CD4-positive, alpha-beta T cell (primary cell): ENCODE measurements around the gene TMEM40. TPM values are rescaled to one million over a fixed set of nuclear protein-coding genes. Genes with fewer than 3 reads are reported as not detected.

Experiments
- ATAC-seq: fragments of 200-7000 bp; cut with Tn5 transposase; one replicate; pipeline ENCODE4 v1.10.0; 2022; ENCODE audit warnings: mild to moderate bottlenecking; ENCODE audit not compliant: poor library complexity
- CTCF ChIA-PET: fragments of 350-600 bp; sonication (Branson Sonifier 250); formaldehyde crosslinking; loops from one replicate; lab custom pipeline; 2021; ENCODE audit warnings: antibody characterized with exemption, inconsistent platforms; lab: Charles Lee
- POLR2A ChIA-PET: fragments of 350-600 bp; sonication (Branson Sonifier 250); formaldehyde crosslinking; loops from one replicate; lab custom pipeline; 2021; ENCODE audit warnings: antibody characterized with exemption, inconsistent platforms; lab: Charles Lee
- DNase-seq, 14 experiments: peaks; one replicate each; pipeline ENCODE4 v3.0.0-alpha.2; 2013 to 2020; ENCODE audit warnings: mixed read lengths in 2 of 14
- H3K27ac ChIP-seq, 2 donors: one replicate each; pipeline versions ENCODE4 v1.5.1 to v1.7.0; 2013; ENCODE audit warnings: low read length in 2 of 2, low read depth in 1 of 2, mild to moderate bottlenecking in 1 of 2
- H3K27me3 ChIP-seq, 2 experiments: 1 replicate in 1 of 2; 2 replicates in 1 of 2; pipeline versions ENCODE4 v1.6.1 to v1.7.0; 2013; ENCODE audit warnings: low read length in 2 of 2, control low read depth in 1 of 2, mild to moderate bottlenecking in 1 of 2, moderate library complexity in 1 of 2; ENCODE audit not compliant: insufficient read depth in 2 of 2, control insufficient read depth in 1 of 2
- H3K36me3 ChIP-seq: one replicate; pipeline ENCODE4 v1.6.1; 2013; ENCODE audit warnings: low read length, control low read depth; ENCODE audit not compliant: insufficient read depth
- H3K4me1 ChIP-seq: one replicate; pipeline ENCODE4 v1.6.1; 2013; ENCODE audit warnings: low read length, control low read depth; ENCODE audit not compliant: insufficient read depth
- H3K4me3 ChIP-seq: one replicate; pipeline ENCODE4 v1.5.1; 2013; ENCODE audit warnings: mild to moderate bottlenecking, low read length, moderate library complexity
- H3K9me3 ChIP-seq, 2 experiments: 1 replicate in 1 of 2; 2 replicates in 1 of 2; pipeline versions ENCODE4 v1.6.1 to v1.7.0; 2013; ENCODE audit warnings: low read length in 2 of 2, mild to moderate bottlenecking in 2 of 2, control low read depth in 1 of 2, moderate library complexity in 1 of 2; ENCODE audit not compliant: control insufficient read depth in 1 of 2, insufficient read depth in 1 of 2
- H3K27ac Mint-ChIP-seq: one replicate; pipeline ENCODE4 v1.8.0; 2020; ENCODE audit warnings: mixed read lengths
- H3K27me3 Mint-ChIP-seq: one replicate; pipeline ENCODE4 v1.8.0; 2021; ENCODE audit warnings: mixed read lengths
- H3K36me3 Mint-ChIP-seq: one replicate; pipeline ENCODE4 v1.8.0; 2021; ENCODE audit warnings: low read depth, mixed read lengths
- H3K4me1 Mint-ChIP-seq: one replicate; pipeline ENCODE4 v1.8.0; 2021; ENCODE audit warnings: low read depth, mixed read lengths
- H3K4me3 Mint-ChIP-seq: one replicate; pipeline ENCODE4 v1.8.0; 2020; ENCODE audit warnings: mild to moderate bottlenecking, mixed read lengths
- H3K9me3 Mint-ChIP-seq: one replicate; pipeline ENCODE4 v1.8.0; 2020; ENCODE audit warnings: mixed read lengths
- intact Hi-C, 2 experiments: fragments of 100-400 bp; cut with DNase I in 1 of 2; cut with micrococcal nuclease in 1 of 2; formaldehyde crosslinking; loops; one replicate each; pipeline versions ENCODE4 v1.15.1 to v1.9.0; 2023 to 2025; cut with DNase I, micrococcal nuclease
- total RNA-seq, 174 experiments: library from RNA in 2 of 174; stranded (reverse) in 2 of 174; gene quantifications; one replicate each; pipeline ENCODE4 v1.2.3 and lab custom pipeline; 2021 to 2026
- TF ChIP-seq, protein P1 (sequence below): fragments of 200-600 bp; IDR thresholded peaks from one replicate; pipeline ENCODE4 v1.8.0; 2022; ENCODE audit warnings: antibody characterized with exemption, mild to moderate bottlenecking

Gene TMEM40
- total RNA-seq, 2 experiments from 2014 or later: not detected

DNA sequence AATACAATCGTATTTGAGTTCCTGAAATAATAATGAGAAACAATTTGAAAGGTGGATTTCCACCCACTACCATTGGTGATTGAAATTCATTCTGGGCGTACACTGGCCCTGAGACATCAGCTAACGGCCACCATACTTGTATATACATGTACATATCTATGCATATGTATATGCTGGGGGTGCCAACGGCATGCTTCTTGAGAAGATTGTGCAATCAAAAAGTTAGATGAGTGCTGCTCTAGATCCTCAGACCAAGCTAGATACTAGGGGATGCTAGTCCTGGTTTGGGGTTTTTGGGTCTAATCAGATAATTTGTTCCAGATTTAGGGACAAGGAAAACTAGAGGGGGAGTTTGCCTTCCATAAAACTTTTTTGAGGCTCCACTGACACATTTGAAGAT lies 2.9 kb downstream of the TMEM40 start:
- ChIA-PET CTCF (no interaction called here), POLR2A (no interaction called here)
- Mint-ChIP-seq H3K4me1 (peaks cover 4% of the 10 kb centered on the region), H3K4me3 (no peak overlapping the region), H3K9me3 (no peaks in the 10 kb centered on the region), H3K27ac (no peak overlapping the region), H3K36me3 (no peaks in the 10 kb centered on the region), H3K27me3 (no peaks in the 10 kb centered on the region)
- Histone ChIP-seq H3K4me1 (no peaks in the 10 kb centered on the region), H3K36me3 (no peaks in the 10 kb centered on the region), H3K27me3 (no peaks in the 10 kb centered on the region), H3K27ac (no peak overlapping the region), H3K4me3 (no peak overlapping the region), H3K9me3 (no peaks in the 10 kb centered on the region)
- intact Hi-C loops: no loop called here
- no peak for ATAC-seq
- TF ChIP-seq, protein P1, sequence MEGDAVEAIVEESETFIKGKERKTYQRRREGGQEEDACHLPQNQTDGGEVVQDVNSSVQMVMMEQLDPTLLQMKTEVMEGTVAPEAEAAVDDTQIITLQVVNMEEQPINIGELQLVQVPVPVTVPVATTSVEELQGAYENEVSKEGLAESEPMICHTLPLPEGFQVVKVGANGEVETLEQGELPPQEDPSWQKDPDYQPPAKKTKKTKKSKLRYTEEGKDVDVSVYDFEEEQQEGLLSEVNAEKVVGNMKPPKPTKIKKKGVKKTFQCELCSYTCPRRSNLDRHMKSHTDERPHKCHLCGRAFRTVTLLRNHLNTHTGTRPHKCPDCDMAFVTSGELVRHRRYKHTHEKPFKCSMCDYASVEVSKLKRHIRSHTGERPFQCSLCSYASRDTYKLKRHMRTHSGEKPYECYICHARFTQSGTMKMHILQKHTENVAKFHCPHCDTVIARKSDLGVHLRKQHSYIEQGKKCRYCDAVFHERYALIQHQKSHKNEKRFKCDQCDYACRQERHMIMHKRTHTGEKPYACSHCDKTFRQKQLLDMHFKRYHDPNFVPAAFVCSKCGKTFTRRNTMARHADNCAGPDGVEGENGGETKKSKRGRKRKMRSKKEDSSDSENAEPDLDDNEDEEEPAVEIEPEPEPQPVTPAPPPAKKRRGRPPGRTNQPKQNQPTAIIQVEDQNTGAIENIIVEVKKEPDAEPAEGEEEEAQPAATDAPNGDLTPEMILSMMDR: no peak
- no peak for DNase-seq

DNA sequence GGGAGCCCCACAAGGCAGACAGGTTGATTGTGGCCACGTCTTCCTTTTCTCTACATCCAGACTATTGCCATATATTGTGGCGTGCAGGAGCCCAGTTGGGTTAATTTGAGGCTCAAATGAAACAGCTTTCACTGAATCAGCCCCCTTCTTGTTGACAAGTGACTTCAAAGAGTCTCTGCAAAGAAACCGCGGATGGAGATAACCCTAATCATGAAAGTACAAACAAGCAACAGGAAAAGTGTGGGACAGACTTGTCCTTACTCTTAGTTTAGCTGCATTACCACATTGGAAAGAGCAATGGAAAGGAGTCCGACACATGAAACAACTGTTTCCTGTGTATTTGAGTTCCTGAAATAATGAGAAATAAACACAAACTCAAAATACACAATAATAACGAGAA lies 3.3 kb downstream of the TMEM40 start:
- no peak overlapping the region for H3K4me3 ChIP-seq
- H3K4me1 Mint-ChIP-seq: peaks cover 4% of the 10 kb centered on the region
- H3K36me3 Mint-ChIP-seq: no peaks in the 10 kb centered on the region
- no peaks in the 10 kb centered on the region for H3K9me3 ChIP-seq
- no peak overlapping the region for H3K4me3 Mint-ChIP-seq
- ATAC-seq (no peak), DNase-seq (no peak)
- no peak overlapping the region for H3K27ac Mint-ChIP-seq
- H3K4me1 ChIP-seq: no peaks in the 10 kb centered on the region
- ChIA-PET POLR2A (no interaction called here), CTCF (no interaction called here)
- H3K27ac ChIP-seq: no peak overlapping the region
- intact Hi-C loops: no loop called here
- H3K9me3 Mint-ChIP-seq: no peaks in the 10 kb centered on the region
- no peaks in the 10 kb centered on the region for H3K36me3 ChIP-seq
- TF ChIP-seq, protein P1: no peak
- no peaks in the 10 kb centered on the region for H3K27me3 ChIP-seq
- H3K27me3 Mint-ChIP-seq: no peaks in the 10 kb centered on the region

DNA sequence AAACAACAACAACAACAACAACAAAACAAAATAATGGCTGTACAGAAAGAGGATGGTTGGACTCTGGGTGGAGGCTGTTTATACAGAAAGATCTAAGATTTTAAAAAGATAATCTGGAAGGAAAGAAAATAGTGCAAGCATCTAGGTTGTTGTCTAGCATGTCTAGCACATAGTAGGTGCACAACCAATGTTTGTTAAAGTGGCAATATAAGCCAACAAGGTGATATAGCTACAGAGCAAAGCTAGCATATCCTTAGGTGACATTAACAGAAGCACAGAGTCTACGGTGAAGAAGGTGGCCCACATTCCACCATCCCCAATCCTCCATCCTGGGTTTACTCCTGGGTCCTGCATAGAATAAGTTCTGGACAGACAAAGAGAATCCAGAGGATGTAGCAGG lies 4.7 kb downstream of the TMEM40 start:
- Histone ChIP-seq H3K9me3 (no peaks in the 10 kb centered on the region), H3K27ac (no peak overlapping the region), H3K36me3 (no peaks in the 10 kb centered on the region), H3K4me3 (no peak overlapping the region), H3K27me3 (no peaks in the 10 kb centered on the region), H3K4me1 (peaks cover 2% of the 10 kb centered on the region)
- ChIA-PET POLR2A (no interaction called here), CTCF (no interaction called here)
- peaks cover 4% of the 10 kb centered on the region for H3K4me1 Mint-ChIP-seq
- no peaks in the 10 kb centered on the region for H3K36me3 Mint-ChIP-seq
- H3K27me3 Mint-ChIP-seq: no peaks in the 10 kb centered on the region
- H3K4me3 Mint-ChIP-seq: no peak overlapping the region
- no peak for DNase-seq
- ATAC-seq: no peak
- TF ChIP-seq, protein P1: no peak
- intact Hi-C loops: no loop called here
- no peaks in the 10 kb centered on the region for H3K9me3 Mint-ChIP-seq
- no peak overlapping the region for H3K27ac Mint-ChIP-seq
